ENCODE measurements around the gene ARID5A.

- TF ChIP-seq L3MBTL2 (conservative IDR thresholded peaks at IDR 0.05) (no peak), ARNT (IDR thresholded peaks at IDR 0.05) (no peak), BHLHE40 (IDR thresholded peaks at IDR 0.05; ENCODE audit: borderline replicate concordance) (no peak)
These were observed 19.5 kb upstream of the ARID5A start for GRCh38 chr2:96517079-96517478.

Measured in HEK293T (cell line).